Endometrial microvascular endothelial cells (primary cell): Measurements from ENCODE around the gene SLC7A7. TPM values are rescaled to one million over a fixed set of nuclear protein-coding genes. Genes with fewer than 3 reads are reported as not detected.
"Not testable (repeated sequence)": the region's sequence is repeated elsewhere in the genome, so short reads cannot be mapped to it uniquely, and the experiment has no call there.

Experiments used
- in situ Hi-C: cut with HindIII; loops from 2 replicates; pipeline ENCODE4 v1.10.0; 2017; ENCODE audit warnings: low sequenced_read_pairs, low pct_unique_long_range_greater_than_20kb; ENCODE audit errors: inconsistent ontology term
- total RNA-seq: library from RNA; depleted of rRNA; stranded (reverse); fragments of >200 nt; gene quantifications from one replicate; pipeline ENCODE4 v1.2.3, GENCODE V29; 2015; ENCODE audit errors: inconsistent ontology term

The SLC7A7 gene
- total RNA-seq, 1 donor from 2014 or later, result 20.1 TPM

- in situ Hi-C loops, result no loop called here
Observed at GRCh38 chr14:22845103-22845394, 29.8 kb upstream of the SLC7A7 start.

GRCh38 chr14:22844221-22845102 lies 29.2 kb upstream of the SLC7A7 start:
- in situ Hi-C loops, result no loop called here

- in situ Hi-C loops, result no loop called here
Observed at GRCh38 chr14:22843123-22843925, 28.1 kb upstream of the SLC7A7 start.

- in situ Hi-C loops, result no loop called here
Observed at GRCh38 chr14:22842211-22843122, 27.2 kb upstream of the SLC7A7 start.

- in situ Hi-C loops, result no loop called here
Observed at GRCh38 chr14:22841769-22842168, 26.5 kb upstream of the SLC7A7 start.

GRCh38 chr14:22841311-22841710 lies 26.1 kb upstream of the SLC7A7 start:
- in situ Hi-C loops, result no loop called here

GRCh38 chr14:22839159-22839779 lies 24.0 kb upstream of the SLC7A7 start:
- in situ Hi-C loops, result no loop called here

GRCh38 chr14:22838631-22839041 lies 23.4 kb upstream of the SLC7A7 start:
- in situ Hi-C loops, result no loop called here

- in situ Hi-C loops, result no loop called here
Observed at GRCh38 chr14:22837750-22838538, 22.7 kb upstream of the SLC7A7 start.

GRCh38 chr14:22837114-22837749 lies 22.0 kb upstream of the SLC7A7 start:
- in situ Hi-C loops, result no loop called here

- in situ Hi-C loops, result no loop called here
Observed at GRCh38 chr14:22836301-22837113, 21.3 kb upstream of the SLC7A7 start, which contains the start of gene MMP14. MMP14 (plus strand) TSS chr14:22836585; CDS start chr14:22836818, 233 bp downstream.

GRCh38 chr14:22835505-22835904 lies 20.3 kb upstream of the SLC7A7 start:
- in situ Hi-C loops, result no loop called here

GRCh38 chr14:22830443-22831010 lies 15.3 kb upstream of the SLC7A7 start:
- in situ Hi-C loops, result no loop called here

- in situ Hi-C loops, result no loop called here
Observed at GRCh38 chr14:22829661-22830442, 14.6 kb upstream of the SLC7A7 start, which contains the start of gene MRPL52. MRPL52 (plus strand) TSS chr14:22829887; CDS start chr14:22829913, 26 bp downstream.

- in situ Hi-C loops, result not testable (repeated sequence)
Observed at GRCh38 chr14:22829076-22829660, 13.9 kb upstream of the SLC7A7 start.
